PC-3 (cell line): Measurements from ENCODE around the gene TNFRSF1B.

Source experiments
- EZH2 ChIP-seq: fragments of 300-600 bp; sonication (generic); IDR thresholded peaks from one replicate; pipeline ENCODE4 v1.6.1; 2017; ENCODE audit warnings: antibody characterized with exemption, mild to moderate bottlenecking, low read length; ENCODE audit not compliant: unreplicated experiment
- EZH2phosphoT487 ChIP-seq: fragments of 300-600 bp; sonication (generic); IDR thresholded peaks from 2 replicates; pipeline ENCODE4 v1.6.1; 2018; ENCODE audit warnings: mild to moderate bottlenecking, antibody characterized with exemption, low read length, borderline replicate concordance
- TF ChIP-seq, protein P1 (sequence below): fragments of 300-600 bp; sonication (generic); conservative IDR thresholded peaks from 2 replicates; pipeline ENCODE4 v1.5.1; 2017; ENCODE audit warnings: antibody characterized with exemption, low read depth, mild to moderate bottlenecking, low read length

DNA sequence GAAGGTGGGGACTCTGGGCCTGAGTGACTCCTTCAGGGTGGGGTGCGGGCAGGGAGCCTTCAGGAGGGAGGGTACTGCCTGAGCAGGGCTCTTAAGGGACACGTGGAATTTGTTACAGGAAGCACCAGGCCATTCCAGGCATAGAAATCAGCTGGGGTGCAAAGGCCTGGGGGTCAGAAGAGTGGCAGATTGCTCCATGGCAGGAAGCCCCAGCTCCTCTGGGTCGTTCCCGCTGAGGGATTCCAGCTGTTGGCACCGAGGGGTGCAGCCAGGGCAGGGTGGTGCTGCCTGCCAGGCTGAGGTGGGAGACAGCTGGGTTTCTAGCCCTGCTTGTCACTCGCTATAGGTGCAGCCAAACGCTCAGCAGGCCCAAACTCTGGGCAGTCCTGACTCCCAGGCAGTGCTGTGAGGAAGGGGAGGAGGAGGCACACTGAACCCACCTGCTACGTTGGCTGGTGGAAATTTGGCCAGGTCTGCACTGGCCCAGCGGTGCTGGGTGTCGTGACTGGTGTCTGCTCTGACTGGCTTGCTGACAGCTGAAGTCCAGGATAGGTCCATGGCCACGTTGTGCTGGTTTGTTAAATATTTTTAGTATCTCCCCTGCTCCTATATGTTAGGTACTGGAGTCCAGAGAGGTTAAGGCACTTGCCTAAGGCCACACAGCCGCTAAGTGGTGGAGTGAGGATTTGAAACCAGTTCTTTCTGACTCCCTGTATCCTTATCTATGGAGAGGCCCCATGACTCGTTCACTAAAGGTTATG is 19.3 kb downstream of the TNFRSF1B start:
- TF ChIP-seq, protein P1, sequence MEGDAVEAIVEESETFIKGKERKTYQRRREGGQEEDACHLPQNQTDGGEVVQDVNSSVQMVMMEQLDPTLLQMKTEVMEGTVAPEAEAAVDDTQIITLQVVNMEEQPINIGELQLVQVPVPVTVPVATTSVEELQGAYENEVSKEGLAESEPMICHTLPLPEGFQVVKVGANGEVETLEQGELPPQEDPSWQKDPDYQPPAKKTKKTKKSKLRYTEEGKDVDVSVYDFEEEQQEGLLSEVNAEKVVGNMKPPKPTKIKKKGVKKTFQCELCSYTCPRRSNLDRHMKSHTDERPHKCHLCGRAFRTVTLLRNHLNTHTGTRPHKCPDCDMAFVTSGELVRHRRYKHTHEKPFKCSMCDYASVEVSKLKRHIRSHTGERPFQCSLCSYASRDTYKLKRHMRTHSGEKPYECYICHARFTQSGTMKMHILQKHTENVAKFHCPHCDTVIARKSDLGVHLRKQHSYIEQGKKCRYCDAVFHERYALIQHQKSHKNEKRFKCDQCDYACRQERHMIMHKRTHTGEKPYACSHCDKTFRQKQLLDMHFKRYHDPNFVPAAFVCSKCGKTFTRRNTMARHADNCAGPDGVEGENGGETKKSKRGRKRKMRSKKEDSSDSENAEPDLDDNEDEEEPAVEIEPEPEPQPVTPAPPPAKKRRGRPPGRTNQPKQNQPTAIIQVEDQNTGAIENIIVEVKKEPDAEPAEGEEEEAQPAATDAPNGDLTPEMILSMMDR, result no peak
- TF ChIP-seq EZH2 (no peak), EZH2phosphoT487 (no peak)
